Measurements from ENCODE around the gene SERPINA3.

The SERPINA3 gene

DNA sequence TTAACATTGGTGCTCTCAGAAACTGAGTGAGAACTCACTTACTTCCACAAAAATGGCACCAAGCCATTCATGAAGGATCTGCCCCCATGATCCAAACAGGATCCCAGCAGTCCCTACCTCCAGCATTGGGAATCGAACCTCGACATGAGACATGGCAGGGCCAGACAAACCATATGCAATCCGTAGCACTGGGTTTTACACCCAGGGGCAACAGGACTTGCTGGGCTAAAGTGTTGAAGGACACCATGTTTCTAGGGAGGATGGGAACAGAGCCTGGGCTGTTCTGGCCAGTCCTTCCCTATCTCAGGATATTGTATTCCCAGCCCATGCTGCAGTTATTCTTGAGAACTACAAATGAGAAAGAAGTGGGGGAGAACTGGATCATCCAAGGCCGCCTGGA is 36.6 kb downstream of the SERPINA3 start:
- no peaks in the 10 kb centered on the region for H3K27me3 ChIP-seq (ENCODE audit: control insufficient read depth in 1 of 2, insufficient read depth in 1 of 2, low read length in 2 of 2)
- no peak overlapping the region for H3K4me2 ChIP-seq (ENCODE audit: low read length, poor library complexity, severe bottlenecking)
- H3K36me3 ChIP-seq (ENCODE audit: control insufficient read depth in 1 of 2, insufficient read depth in 2 of 2, low read depth in 1 of 2, low read length in 2 of 2) = no peaks in the 10 kb centered on the region
- no peaks in the 10 kb centered on the region for H3K79me1 ChIP-seq (replicated peaks; ENCODE audit: low read length, poor library complexity, severe bottlenecking)
- H2BK5ac ChIP-seq (ENCODE audit: low read depth, low read length, poor library complexity, severe bottlenecking) = no peak overlapping the region
- no peak overlapping the region for H3K9ac ChIP-seq (ENCODE audit: low read length)
- H3K18ac ChIP-seq (ENCODE audit: low read depth in 1 of 2, low read length in 2 of 2) = no peak overlapping the region
- H3K4me3 ChIP-seq (ENCODE audit: insufficient read depth in 1 of 2, low read depth in 1 of 2, low read length in 2 of 2) = peak overlapping the region in 1 of 2 experiments; percentile 9
- no peak overlapping the region for H3K4ac ChIP-seq (ENCODE audit: low read depth in 1 of 2, low read length in 2 of 2)
- peaks cover 16% of the 10 kb centered on the region for H3K9me3 ChIP-seq (ENCODE audit: control insufficient read depth, low read length)
- no peak overlapping the region for H2AK5ac ChIP-seq (ENCODE audit: low read length, severe bottlenecking)
- H2AFZ ChIP-seq (ENCODE audit: low read depth, low read length) = no peak overlapping the region
- no peaks in the 10 kb centered on the region for H3K4me1 ChIP-seq (ENCODE audit: control insufficient read depth, insufficient read depth, low read depth, low read length)
- H2BK15ac ChIP-seq (ENCODE audit: low read depth, poor library complexity, severe bottlenecking) = no peak overlapping the region
- H3K27ac ChIP-seq (ENCODE audit: low read length, poor library complexity, severe bottlenecking) = no peak overlapping the region
- 82% methylated on average over 4 of the region's 4 CpGs for WGBS
- H4K8ac ChIP-seq (ENCODE audit: low read length) = no peak overlapping the region
- H2BK12ac ChIP-seq (ENCODE audit: low read length in 2 of 2) = no peak overlapping the region
- no peak overlapping the region for H3K23ac ChIP-seq (ENCODE audit: low read length in 2 of 2)
- DNase-seq = no peak
- no peak overlapping the region for H4K91ac ChIP-seq (ENCODE audit: low read length)
- H3K14ac ChIP-seq (ENCODE audit: low read length in 2 of 2) = no peak overlapping the region
- no peak overlapping the region for H2BK120ac ChIP-seq (ENCODE audit: low read depth, low read length)

DNA sequence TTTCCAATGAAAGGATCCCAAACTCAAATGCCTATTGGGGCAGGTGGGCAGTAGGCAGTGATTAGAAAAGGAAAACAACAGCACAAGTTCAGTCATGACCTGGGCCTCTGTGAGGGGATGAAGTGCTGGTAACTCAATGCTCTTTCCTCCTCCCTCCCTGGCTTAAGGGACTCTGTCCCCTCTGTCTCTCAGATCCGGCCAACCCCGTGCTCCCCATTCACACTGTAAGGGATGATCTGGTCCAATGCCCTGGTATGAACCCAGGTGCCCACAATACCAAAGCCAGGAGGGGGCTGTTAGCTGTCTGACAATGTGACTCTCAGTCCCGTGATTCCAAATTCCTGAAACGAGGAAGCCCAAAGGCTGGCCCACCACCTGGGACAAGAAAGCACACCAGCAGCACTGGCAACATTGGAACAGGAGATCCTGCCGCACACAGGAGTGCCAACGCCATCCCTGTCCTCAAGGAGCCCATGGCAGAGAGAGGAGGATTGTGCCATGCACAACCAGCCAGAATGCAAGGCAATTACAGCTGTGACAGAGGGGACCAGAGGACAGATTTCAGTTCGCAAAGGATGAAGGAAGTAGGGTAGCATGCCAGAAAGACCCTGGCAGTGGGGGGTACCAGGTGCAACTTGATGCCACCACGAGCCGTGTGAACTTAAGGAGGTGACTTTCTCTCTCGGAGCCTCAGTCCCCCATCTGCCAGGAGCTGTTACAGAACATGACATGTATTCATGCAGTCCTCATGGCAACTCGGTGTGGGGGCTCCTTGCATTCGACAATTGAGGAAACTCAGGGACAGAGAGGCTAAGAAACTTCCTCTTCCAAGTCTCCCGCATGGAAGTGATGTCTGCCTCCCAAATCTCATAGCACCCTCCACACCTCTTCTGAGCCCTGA is 37.6 kb downstream of the SERPINA3 start:
- H4K91ac ChIP-seq (ENCODE audit: low read length) = no peak overlapping the region
- H4K8ac ChIP-seq (ENCODE audit: low read length) = no peak overlapping the region
- no peak overlapping the region for H3K14ac ChIP-seq (ENCODE audit: low read length in 2 of 2)
- H3K27ac ChIP-seq (ENCODE audit: low read length, poor library complexity, severe bottlenecking) = no peak overlapping the region
- no peak overlapping the region for H3K23ac ChIP-seq (ENCODE audit: low read length in 2 of 2)
- H3K9me3 ChIP-seq (ENCODE audit: control insufficient read depth, low read length) = peaks cover 16% of the 10 kb centered on the region
- no peak overlapping the region for H3K9ac ChIP-seq (ENCODE audit: low read length)
- H3K27me3 ChIP-seq (ENCODE audit: control insufficient read depth in 1 of 2, insufficient read depth in 1 of 2, low read length in 2 of 2) = no peaks in the 10 kb centered on the region
- H2BK12ac ChIP-seq (ENCODE audit: low read length in 2 of 2) = no peak overlapping the region
- H3K4me2 ChIP-seq (ENCODE audit: low read length, poor library complexity, severe bottlenecking) = no peak overlapping the region
- no peaks in the 10 kb centered on the region for H3K4me1 ChIP-seq (ENCODE audit: control insufficient read depth, insufficient read depth, low read depth, low read length)
- no peak overlapping the region for H2BK15ac ChIP-seq (ENCODE audit: low read depth, poor library complexity, severe bottlenecking)
- WGBS = 80% methylated on average over 13 of the region's 13 CpGs
- H2AFZ ChIP-seq (ENCODE audit: low read depth, low read length) = no peak overlapping the region
- no peak overlapping the region for H2BK5ac ChIP-seq (ENCODE audit: low read depth, low read length, poor library complexity, severe bottlenecking)
- H3K4me3 ChIP-seq (ENCODE audit: insufficient read depth in 1 of 2, low read depth in 1 of 2, low read length in 2 of 2) = no peak overlapping the region
- no peaks in the 10 kb centered on the region for H3K36me3 ChIP-seq (ENCODE audit: control insufficient read depth in 1 of 2, insufficient read depth in 2 of 2, low read depth in 1 of 2, low read length in 2 of 2)
- H3K18ac ChIP-seq (ENCODE audit: low read depth in 1 of 2, low read length in 2 of 2) = no peak overlapping the region
- no peak overlapping the region for H3K4ac ChIP-seq (ENCODE audit: low read depth in 1 of 2, low read length in 2 of 2)
- no peak for DNase-seq
- no peak overlapping the region for H2AK5ac ChIP-seq (ENCODE audit: low read length, severe bottlenecking)
- H3K79me1 ChIP-seq (replicated peaks; ENCODE audit: low read length, poor library complexity, severe bottlenecking) = no peaks in the 10 kb centered on the region
- H2BK120ac ChIP-seq (ENCODE audit: low read depth, low read length) = no peak overlapping the region

DNA sequence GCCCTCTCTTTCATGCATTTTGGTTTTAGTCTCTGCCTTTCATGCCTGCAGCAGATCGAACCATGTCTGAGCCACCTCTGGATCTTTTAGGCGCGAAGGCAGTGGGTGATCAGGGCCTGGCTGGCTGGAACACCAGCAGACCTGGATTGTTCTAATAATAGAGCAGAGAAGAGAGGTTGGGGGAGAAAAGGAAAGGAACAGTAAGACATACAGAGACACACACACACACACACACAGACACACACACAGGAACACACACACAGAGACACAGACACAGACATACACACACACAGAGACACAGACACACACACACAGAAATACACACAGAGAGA is 38.2 kb downstream of the SERPINA3 start:
- H2BK15ac ChIP-seq (ENCODE audit: low read depth, poor library complexity, severe bottlenecking) = no peak overlapping the region
- H3K14ac ChIP-seq (ENCODE audit: low read length in 2 of 2) = no peak overlapping the region
- no peaks in the 10 kb centered on the region for H3K4me1 ChIP-seq (ENCODE audit: control insufficient read depth, insufficient read depth, low read depth, low read length)
- peaks cover 16% of the 10 kb centered on the region for H3K9me3 ChIP-seq (ENCODE audit: control insufficient read depth, low read length)
- no peak overlapping the region for H3K27ac ChIP-seq (ENCODE audit: low read length, poor library complexity, severe bottlenecking)
- H3K4ac ChIP-seq (ENCODE audit: low read depth in 1 of 2, low read length in 2 of 2) = no peak overlapping the region
- no peak for DNase-seq
- H3K4me2 ChIP-seq (ENCODE audit: low read length, poor library complexity, severe bottlenecking) = no peak overlapping the region
- no peaks in the 10 kb centered on the region for H3K36me3 ChIP-seq (ENCODE audit: control insufficient read depth in 1 of 2, insufficient read depth in 2 of 2, low read depth in 1 of 2, low read length in 2 of 2)
- no peak overlapping the region for H3K18ac ChIP-seq (ENCODE audit: low read depth in 1 of 2, low read length in 2 of 2)
- no peak overlapping the region for H3K4me3 ChIP-seq (ENCODE audit: insufficient read depth in 1 of 2, low read depth in 1 of 2, low read length in 2 of 2)
- no peak overlapping the region for H2AK5ac ChIP-seq (ENCODE audit: low read length, severe bottlenecking)
- H4K8ac ChIP-seq (ENCODE audit: low read length) = no peak overlapping the region
- no peak overlapping the region for H2AFZ ChIP-seq (ENCODE audit: low read depth, low read length)
- H3K27me3 ChIP-seq (ENCODE audit: control insufficient read depth in 1 of 2, insufficient read depth in 1 of 2, low read length in 2 of 2) = no peaks in the 10 kb centered on the region
- H4K91ac ChIP-seq (ENCODE audit: low read length) = no peak overlapping the region
- no peak overlapping the region for H3K23ac ChIP-seq (ENCODE audit: low read length in 2 of 2)
- no peak overlapping the region for H3K9ac ChIP-seq (ENCODE audit: low read length)
- no peak overlapping the region for H2BK5ac ChIP-seq (ENCODE audit: low read depth, low read length, poor library complexity, severe bottlenecking)
- no peak overlapping the region for H2BK12ac ChIP-seq (ENCODE audit: low read length in 2 of 2)
- no peaks in the 10 kb centered on the region for H3K79me1 ChIP-seq (replicated peaks; ENCODE audit: low read length, poor library complexity, severe bottlenecking)
- 82% methylated on average over 1 of the region's 3 CpGs for WGBS
- no peak overlapping the region for H2BK120ac ChIP-seq (ENCODE audit: low read depth, low read length)

DNA sequence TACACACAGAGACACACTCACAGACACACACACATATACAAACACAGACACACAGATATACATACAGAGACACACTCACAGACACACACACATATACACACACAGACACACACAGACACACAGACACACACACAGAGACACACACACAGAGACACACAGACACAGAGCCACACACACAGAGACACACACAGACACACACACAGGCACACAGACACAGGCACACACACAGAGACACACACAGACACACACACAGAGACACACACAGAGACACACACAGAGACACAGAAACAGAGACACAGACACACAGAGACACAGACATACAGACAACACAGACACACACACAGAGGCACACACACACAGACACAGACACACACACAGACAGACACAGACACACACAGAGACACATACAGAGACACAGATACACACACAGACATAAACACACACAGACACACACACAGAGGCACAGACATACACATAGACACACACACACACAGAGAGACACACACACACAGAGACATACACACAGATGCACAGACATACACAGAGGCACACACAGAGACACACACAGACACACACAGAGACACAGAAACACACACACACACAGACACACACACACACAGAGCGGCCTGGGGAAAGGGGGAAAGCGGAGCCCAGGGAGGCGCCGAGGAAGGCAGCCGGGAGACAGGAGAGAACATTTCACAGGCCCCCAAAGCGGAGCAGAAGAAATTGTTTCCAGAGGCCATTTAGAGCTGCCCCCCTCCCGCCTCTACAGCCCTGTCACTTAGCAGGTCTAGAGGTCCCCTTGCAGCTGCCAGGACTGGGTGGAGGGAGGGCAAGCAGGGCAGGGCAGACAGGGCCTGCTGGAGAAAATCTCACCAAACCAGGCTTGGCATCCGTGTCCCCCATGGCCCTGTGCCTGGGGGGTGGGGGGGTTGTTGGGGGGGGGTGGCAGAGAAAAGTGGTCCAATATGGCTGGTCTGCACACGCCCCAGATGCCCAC is 38.9 kb downstream of the SERPINA3 start:
- Histone ChIP-seq H3K9ac (ENCODE audit: low read length) (no peak overlapping the region), H3K36me3 (ENCODE audit: control insufficient read depth in 1 of 2, insufficient read depth in 2 of 2, low read depth in 1 of 2, low read length in 2 of 2) (no peaks in the 10 kb centered on the region), H3K23ac (ENCODE audit: low read length in 2 of 2) (no peak overlapping the region), H2AK5ac (ENCODE audit: low read length, severe bottlenecking) (no peak overlapping the region), H3K4ac (ENCODE audit: low read depth in 1 of 2, low read length in 2 of 2) (no peak overlapping the region), H3K9me3 (ENCODE audit: control insufficient read depth, low read length) (peaks cover 16% of the 10 kb centered on the region), H2BK5ac (ENCODE audit: low read depth, low read length, poor library complexity, severe bottlenecking) (no peak overlapping the region), H3K4me2 (ENCODE audit: low read length, poor library complexity, severe bottlenecking) (no peak overlapping the region), H3K27ac (ENCODE audit: low read length, poor library complexity, severe bottlenecking) (no peak overlapping the region), H2AFZ (ENCODE audit: low read depth, low read length) (no peak overlapping the region), H4K8ac (ENCODE audit: low read length) (no peak overlapping the region), H3K4me3 (ENCODE audit: insufficient read depth in 1 of 2, low read depth in 1 of 2, low read length in 2 of 2) (no peak overlapping the region), H3K27me3 (ENCODE audit: control insufficient read depth in 1 of 2, insufficient read depth in 1 of 2, low read length in 2 of 2) (no peaks in the 10 kb centered on the region), H3K4me1 (ENCODE audit: control insufficient read depth, insufficient read depth, low read depth, low read length) (no peaks in the 10 kb centered on the region), H4K91ac (ENCODE audit: low read length) (no peak overlapping the region), H3K14ac (ENCODE audit: low read length in 2 of 2) (no peak overlapping the region), H2BK12ac (ENCODE audit: low read length in 2 of 2) (no peak overlapping the region), H2BK120ac (ENCODE audit: low read depth, low read length) (no peak overlapping the region), H2BK15ac (ENCODE audit: low read depth, poor library complexity, severe bottlenecking) (no peak overlapping the region), H3K18ac (ENCODE audit: low read depth in 1 of 2, low read length in 2 of 2) (no peak overlapping the region), H3K79me1 (replicated peaks; ENCODE audit: low read length, poor library complexity, severe bottlenecking) (no peaks in the 10 kb centered on the region)
- 72% methylated on average over 6 of the region's 9 CpGs for WGBS
- no peak for DNase-seq

Measured in mesenchymal stem cell (in vitro differentiated cells and primary cell).